DOHH2 (cell line): Measurements from ENCODE around the gene SLC2A9.

ENCODE experiments used
- H3F3A ChIP-seq: fragments of 200-600 bp; sonication (generic), shearing (Covaris generic); 2 replicates; pipeline ENCODE4 v1.6.0; 2016; ENCODE audit warnings: antibody characterized with exemption, mild to moderate bottlenecking; ENCODE audit not compliant: control insufficient read depth, insufficient read depth
- H3K27ac ChIP-seq: fragments of 200-600 bp; sonication (generic); 2 replicates; pipeline ENCODE4 v1.5.1; 2014; ENCODE audit warnings: low read depth, mild to moderate bottlenecking, low read length, moderate library complexity
- H3K27me3 ChIP-seq: fragments of 200-600 bp; sonication (generic); 2 replicates; pipeline ENCODE4 v1.6.1; 2014; ENCODE audit warnings: mild to moderate bottlenecking, low read length, mixed read lengths; ENCODE audit not compliant: control insufficient read depth
- H3K36me3 ChIP-seq: fragments of 200-600 bp; sonication (generic); 2 replicates; pipeline ENCODE4 v1.6.1; 2014; ENCODE audit warnings: mild to moderate bottlenecking, low read length, moderate library complexity, mixed read lengths; ENCODE audit not compliant: control insufficient read depth
- H3K4me1 ChIP-seq: fragments of 200-600 bp; sonication (generic); 2 replicates; pipeline ENCODE4 v1.6.1; 2014; ENCODE audit warnings: mild to moderate bottlenecking, low read length, mixed read lengths; ENCODE audit not compliant: control insufficient read depth
- H3K4me2 ChIP-seq: fragments of 200-600 bp; sonication (generic); 2 replicates; pipeline ENCODE4 v1.6.0; 2014; ENCODE audit warnings: mild to moderate bottlenecking, low read length, moderate library complexity
- H3K4me3 ChIP-seq: fragments of 200-600 bp; sonication (generic); 2 replicates; pipeline ENCODE4 v1.5.1; 2014; ENCODE audit warnings: mild to moderate bottlenecking, low read length, mixed read lengths
- H3K79me2 ChIP-seq: fragments of 200-600 bp; sonication (generic); 2 replicates; pipeline ENCODE4 v1.6.1; 2014; ENCODE audit warnings: mild to moderate bottlenecking, low read length, mixed read lengths; ENCODE audit not compliant: control insufficient read depth
- H3K9me2 ChIP-seq: fragments of 200-600 bp; sonication (generic); replicated peaks from 2 replicates; pipeline ENCODE4 v1.6.1; 2014; ENCODE audit warnings: mild to moderate bottlenecking, low read length, mixed read lengths; ENCODE audit not compliant: control insufficient read depth
- H3K9me3 ChIP-seq: fragments of 200-600 bp; sonication (generic); 2 replicates; pipeline ENCODE4 v1.6.1; 2014; ENCODE audit warnings: antibody characterized with exemption, low read length, mixed read lengths; ENCODE audit not compliant: control insufficient read depth, insufficient read depth
- H4K20me1 ChIP-seq: fragments of 200-600 bp; sonication (generic); 2 replicates; pipeline ENCODE4 v1.6.0; 2014; ENCODE audit warnings: low read depth, mild to moderate bottlenecking, antibody characterized with exemption, low read length, moderate library complexity; ENCODE audit not compliant: control insufficient read depth, insufficient read depth
- CTCF ChIP-seq: fragments of 200-600 bp; sonication (generic); IDR thresholded peaks from one replicate; pipeline ENCODE4 v1.5.1; 2014; ENCODE audit warnings: antibody characterized with exemption, mild to moderate bottlenecking, low read depth, low read length; ENCODE audit not compliant: poor library complexity, severe bottlenecking
- EZH2phosphoT487 ChIP-seq: fragments of 200-600 bp; sonication (generic); IDR thresholded peaks from 2 replicates; pipeline ENCODE4 v1.6.1; 2017; ENCODE audit warnings: borderline replicate concordance, mild to moderate bottlenecking, antibody characterized with exemption, low read length, moderate library complexity, mixed read lengths

SLC2A9 gene

GRCh38 chr4:9927341-9928007, 93.8 kb downstream of the SLC2A9 start:
- Histone ChIP-seq H3K27me3 (no peaks in the 10 kb centered on the region), H3K79me2 (no peaks in the 10 kb centered on the region), H3K27ac (no peak overlapping the region), H3K4me1 (no peaks in the 10 kb centered on the region), H3K4me2 (no peak overlapping the region), H3F3A (no peaks in the 10 kb centered on the region), H3K9me2 (no peaks in the 10 kb centered on the region), H3K9me3 (no peaks in the 10 kb centered on the region), H3K4me3 (no peak overlapping the region), H4K20me1 (no peaks in the 10 kb centered on the region), H3K36me3 (no peaks in the 10 kb centered on the region)
- TF ChIP-seq EZH2phosphoT487: no peak
- no peak for TF ChIP-seq CTCF

GRCh38 chr4:9926586-9926985, 94.7 kb downstream of the SLC2A9 start:
- no peaks in the 10 kb centered on the region for H3K36me3 ChIP-seq
- no peak overlapping the region for H3K4me3 ChIP-seq
- TF ChIP-seq EZH2phosphoT487: no peak
- no peak for TF ChIP-seq CTCF

GRCh38 chr4:9925750-9926439, 95.4 kb downstream of the SLC2A9 start:
- Histone ChIP-seq H4K20me1 (no peaks in the 10 kb centered on the region), H3K4me3 (no peak overlapping the region), H3K9me3 (no peaks in the 10 kb centered on the region), H3K27me3 (no peaks in the 10 kb centered on the region), H3K4me2 (no peak overlapping the region), H3F3A (no peaks in the 10 kb centered on the region), H3K36me3 (no peaks in the 10 kb centered on the region), H3K79me2 (no peaks in the 10 kb centered on the region), H3K27ac (no peak overlapping the region), H3K4me1 (no peaks in the 10 kb centered on the region), H3K9me2 (no peaks in the 10 kb centered on the region)
- TF ChIP-seq EZH2phosphoT487 (no peak), CTCF (no peak)

More at GRCh38 chr4:9926586-9926985, 94.7 kb downstream of the SLC2A9 start:
- no peaks in the 10 kb centered on the region for H3K9me3 ChIP-seq
- no peaks in the 10 kb centered on the region for H3K27me3 ChIP-seq
- H3K27ac ChIP-seq: no peak overlapping the region
- no peaks in the 10 kb centered on the region for H3K79me2 ChIP-seq
- H3K4me2 ChIP-seq: no peak overlapping the region
- no peaks in the 10 kb centered on the region for H4K20me1 ChIP-seq
- no peaks in the 10 kb centered on the region for H3F3A ChIP-seq
- no peaks in the 10 kb centered on the region for H3K4me1 ChIP-seq
- H3K9me2 ChIP-seq: no peaks in the 10 kb centered on the region
